ENCODE results near the gene CR2. TPM values are rescaled to one million over a fixed set of nuclear protein-coding genes. Genes with fewer than 3 reads are reported as not detected.

The CR2 gene
- total and polyA plus RNA-seq, 4 donors = 0.05 to 0.36 (median 0.14) TPM; not detected in 1

DNA sequence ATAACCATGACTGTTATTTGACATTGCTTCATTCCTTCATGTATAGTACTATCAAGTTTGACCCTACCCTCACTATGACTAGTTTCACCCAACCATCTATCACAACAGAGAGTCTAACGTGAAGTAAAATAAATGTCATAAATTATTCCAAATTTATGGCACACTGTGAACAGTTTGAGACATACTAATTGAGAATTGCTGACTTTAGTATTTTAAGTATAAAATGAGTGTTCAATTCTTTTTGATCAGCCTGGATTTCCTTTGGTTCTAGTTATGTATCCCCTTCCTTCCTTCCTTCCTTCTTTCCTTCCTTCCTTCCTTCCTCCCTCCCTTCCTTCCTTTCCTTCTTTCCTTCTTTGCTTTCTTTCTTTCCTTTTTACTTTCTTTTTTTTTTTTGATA, 56.3 kb downstream of the CR2 start:
- H3K27ac ChIP-seq (ENCODE audit: low read depth in 1 of 2, low read length in 2 of 2) = no peak overlapping the region
- H3K9ac ChIP-seq (ENCODE audit: low read depth in 1 of 2, low read length in 2 of 2) = no peak overlapping the region
- no peaks in the 10 kb centered on the region for H3K9me3 ChIP-seq (ENCODE audit: control insufficient read depth in 4 of 4, low read length in 3 of 4)
- no peak for TF ChIP-seq FOXA2 (IDR thresholded peaks at IDR 0.05)
- TF ChIP-seq TAF1 (conservative IDR thresholded peaks at IDR 0.05) = no peak
- no peak for TF ChIP-seq SP1 (IDR thresholded peaks at IDR 0.05)
- TF ChIP-seq, protein P1, sequence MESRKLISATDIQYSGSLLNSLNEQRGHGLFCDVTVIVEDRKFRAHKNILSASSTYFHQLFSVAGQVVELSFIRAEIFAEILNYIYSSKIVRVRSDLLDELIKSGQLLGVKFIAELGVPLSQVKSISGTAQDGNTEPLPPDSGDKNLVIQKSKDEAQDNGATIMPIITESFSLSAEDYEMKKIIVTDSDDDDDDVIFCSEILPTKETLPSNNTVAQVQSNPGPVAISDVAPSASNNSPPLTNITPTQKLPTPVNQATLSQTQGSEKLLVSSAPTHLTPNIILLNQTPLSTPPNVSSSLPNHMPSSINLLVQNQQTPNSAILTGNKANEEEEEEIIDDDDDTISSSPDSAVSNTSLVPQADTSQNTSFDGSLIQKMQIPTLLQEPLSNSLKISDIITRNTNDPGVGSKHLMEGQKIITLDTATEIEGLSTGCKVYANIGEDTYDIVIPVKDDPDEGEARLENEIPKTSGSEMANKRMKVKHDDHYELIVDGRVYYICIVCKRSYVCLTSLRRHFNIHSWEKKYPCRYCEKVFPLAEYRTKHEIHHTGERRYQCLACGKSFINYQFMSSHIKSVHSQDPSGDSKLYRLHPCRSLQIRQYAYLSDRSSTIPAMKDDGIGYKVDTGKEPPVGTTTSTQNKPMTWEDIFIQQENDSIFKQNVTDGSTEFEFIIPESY (IDR thresholded peaks at IDR 0.05) = no peak
- TF ChIP-seq, protein P2, sequence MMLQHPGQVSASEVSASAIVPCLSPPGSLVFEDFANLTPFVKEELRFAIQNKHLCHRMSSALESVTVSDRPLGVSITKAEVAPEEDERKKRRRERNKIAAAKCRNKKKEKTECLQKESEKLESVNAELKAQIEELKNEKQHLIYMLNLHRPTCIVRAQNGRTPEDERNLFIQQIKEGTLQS (IDR thresholded peaks at IDR 0.05) = no peak
- no peak for TF ChIP-seq NR2F2 (IDR thresholded peaks at IDR 0.05)
- TF ChIP-seq RXRA (IDR thresholded peaks at IDR 0.05) = no peak
- TF ChIP-seq YY1 (IDR thresholded peaks at IDR 0.05) = no peak
- TF ChIP-seq, protein P3, sequence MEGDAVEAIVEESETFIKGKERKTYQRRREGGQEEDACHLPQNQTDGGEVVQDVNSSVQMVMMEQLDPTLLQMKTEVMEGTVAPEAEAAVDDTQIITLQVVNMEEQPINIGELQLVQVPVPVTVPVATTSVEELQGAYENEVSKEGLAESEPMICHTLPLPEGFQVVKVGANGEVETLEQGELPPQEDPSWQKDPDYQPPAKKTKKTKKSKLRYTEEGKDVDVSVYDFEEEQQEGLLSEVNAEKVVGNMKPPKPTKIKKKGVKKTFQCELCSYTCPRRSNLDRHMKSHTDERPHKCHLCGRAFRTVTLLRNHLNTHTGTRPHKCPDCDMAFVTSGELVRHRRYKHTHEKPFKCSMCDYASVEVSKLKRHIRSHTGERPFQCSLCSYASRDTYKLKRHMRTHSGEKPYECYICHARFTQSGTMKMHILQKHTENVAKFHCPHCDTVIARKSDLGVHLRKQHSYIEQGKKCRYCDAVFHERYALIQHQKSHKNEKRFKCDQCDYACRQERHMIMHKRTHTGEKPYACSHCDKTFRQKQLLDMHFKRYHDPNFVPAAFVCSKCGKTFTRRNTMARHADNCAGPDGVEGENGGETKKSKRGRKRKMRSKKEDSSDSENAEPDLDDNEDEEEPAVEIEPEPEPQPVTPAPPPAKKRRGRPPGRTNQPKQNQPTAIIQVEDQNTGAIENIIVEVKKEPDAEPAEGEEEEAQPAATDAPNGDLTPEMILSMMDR (IDR thresholded peaks at IDR 0.05; ENCODE audit: low read depth, low read length, missing input control) = no peak
- no peak for TF ChIP-seq JUND (IDR thresholded peaks at IDR 0.05)
- WGBS = 67% methylated on average over 1 of the region's 1 CpG
- no peaks in the 10 kb centered on the region for H3K36me3 ChIP-seq (ENCODE audit: control insufficient read depth in 4 of 4, insufficient read depth in 3 of 4, low read depth in 1 of 4, low read length in 3 of 4)
- no peaks in the 10 kb centered on the region for H3K27me3 ChIP-seq (ENCODE audit: control insufficient read depth in 4 of 4, insufficient read depth in 4 of 4, low read length in 3 of 4)
- no peaks in the 10 kb centered on the region for H3K4me1 ChIP-seq (ENCODE audit: control insufficient read depth in 4 of 4, insufficient read depth in 4 of 4, low read length in 3 of 4)
- H3K4me3 ChIP-seq (ENCODE audit: low read depth in 1 of 3, low read length in 3 of 3) = no peak overlapping the region
- DNase-seq (ENCODE audit: low spot score) = no peak

DNA sequence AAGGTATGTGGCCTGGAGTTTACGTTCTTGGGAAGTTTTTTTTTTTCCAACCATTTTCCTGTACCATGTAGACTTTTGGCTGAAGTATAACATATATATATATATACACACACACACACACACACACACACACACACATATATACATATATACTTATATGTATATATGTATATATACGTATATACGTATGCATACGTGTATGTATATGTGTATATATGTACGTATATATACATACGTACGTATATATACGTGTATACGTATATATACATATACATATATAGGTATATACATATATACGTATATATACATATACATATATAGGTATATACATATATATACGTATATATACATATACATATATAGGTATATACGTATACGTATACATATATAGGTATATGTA, 60.8 kb downstream of the CR2 start:
- no peaks in the 10 kb centered on the region for H3K36me3 ChIP-seq (ENCODE audit: control insufficient read depth in 4 of 4, insufficient read depth in 3 of 4, low read depth in 1 of 4, low read length in 3 of 4)
- H3K9me3 ChIP-seq (ENCODE audit: control insufficient read depth in 4 of 4, low read length in 3 of 4) = no peaks in the 10 kb centered on the region
- no peaks in the 10 kb centered on the region for H3K27me3 ChIP-seq (ENCODE audit: control insufficient read depth in 4 of 4, insufficient read depth in 4 of 4, low read length in 3 of 4)
- DNase-seq (ENCODE audit: low spot score) = no peak
- no peak overlapping the region for H3K4me3 ChIP-seq (ENCODE audit: low read depth in 1 of 3, low read length in 3 of 3)
- H3K4me1 ChIP-seq (ENCODE audit: control insufficient read depth in 4 of 4, insufficient read depth in 4 of 4, low read length in 3 of 4) = no peaks in the 10 kb centered on the region
- no peak overlapping the region for H3K9ac ChIP-seq (ENCODE audit: low read depth in 1 of 2, low read length in 2 of 2)
- no peak overlapping the region for H3K27ac ChIP-seq (ENCODE audit: low read depth in 1 of 2, low read length in 2 of 2)
- no peak for TF ChIP-seq FOXA2 (IDR thresholded peaks at IDR 0.05)
- no peak for TF ChIP-seq HNF4A (conservative IDR thresholded peaks at IDR 0.05)
- no peak for TF ChIP-seq EGR1 (IDR thresholded peaks at IDR 0.05; ENCODE audit: low read depth in 2 of 2)
- TF ChIP-seq, protein P4, sequence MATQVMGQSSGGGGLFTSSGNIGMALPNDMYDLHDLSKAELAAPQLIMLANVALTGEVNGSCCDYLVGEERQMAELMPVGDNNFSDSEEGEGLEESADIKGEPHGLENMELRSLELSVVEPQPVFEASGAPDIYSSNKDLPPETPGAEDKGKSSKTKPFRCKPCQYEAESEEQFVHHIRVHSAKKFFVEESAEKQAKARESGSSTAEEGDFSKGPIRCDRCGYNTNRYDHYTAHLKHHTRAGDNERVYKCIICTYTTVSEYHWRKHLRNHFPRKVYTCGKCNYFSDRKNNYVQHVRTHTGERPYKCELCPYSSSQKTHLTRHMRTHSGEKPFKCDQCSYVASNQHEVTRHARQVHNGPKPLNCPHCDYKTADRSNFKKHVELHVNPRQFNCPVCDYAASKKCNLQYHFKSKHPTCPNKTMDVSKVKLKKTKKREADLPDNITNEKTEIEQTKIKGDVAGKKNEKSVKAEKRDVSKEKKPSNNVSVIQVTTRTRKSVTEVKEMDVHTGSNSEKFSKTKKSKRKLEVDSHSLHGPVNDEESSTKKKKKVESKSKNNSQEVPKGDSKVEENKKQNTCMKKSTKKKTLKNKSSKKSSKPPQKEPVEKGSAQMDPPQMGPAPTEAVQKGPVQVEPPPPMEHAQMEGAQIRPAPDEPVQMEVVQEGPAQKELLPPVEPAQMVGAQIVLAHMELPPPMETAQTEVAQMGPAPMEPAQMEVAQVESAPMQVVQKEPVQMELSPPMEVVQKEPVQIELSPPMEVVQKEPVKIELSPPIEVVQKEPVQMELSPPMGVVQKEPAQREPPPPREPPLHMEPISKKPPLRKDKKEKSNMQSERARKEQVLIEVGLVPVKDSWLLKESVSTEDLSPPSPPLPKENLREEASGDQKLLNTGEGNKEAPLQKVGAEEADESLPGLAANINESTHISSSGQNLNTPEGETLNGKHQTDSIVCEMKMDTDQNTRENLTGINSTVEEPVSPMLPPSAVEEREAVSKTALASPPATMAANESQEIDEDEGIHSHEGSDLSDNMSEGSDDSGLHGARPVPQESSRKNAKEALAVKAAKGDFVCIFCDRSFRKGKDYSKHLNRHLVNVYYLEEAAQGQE (IDR thresholded peaks at IDR 0.05) = no peak
- TF ChIP-seq HNF4G (IDR thresholded peaks at IDR 0.05) = no peak
- TF ChIP-seq, protein P5, sequence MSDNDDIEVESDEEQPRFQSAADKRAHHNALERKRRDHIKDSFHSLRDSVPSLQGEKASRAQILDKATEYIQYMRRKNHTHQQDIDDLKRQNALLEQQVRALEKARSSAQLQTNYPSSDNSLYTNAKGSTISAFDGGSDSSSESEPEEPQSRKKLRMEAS (IDR thresholded peaks at IDR 0.05) = no peak
- no peak for TF ChIP-seq NR2F2 (IDR thresholded peaks at IDR 0.05)
- no peak for TF ChIP-seq JUND (IDR thresholded peaks at IDR 0.05)
- TF ChIP-seq RXRA (IDR thresholded peaks at IDR 0.05) = no peak
- WGBS = 91% methylated on average over 13 of the region's 13 CpGs

Measured in liver (tissue), 9 donors.